Measurements from ENCODE around the gene TSPAN14. TPM values are rescaled to one million over a fixed set of nuclear protein-coding genes. Genes with fewer than 3 reads are reported as not detected.

TSPAN14 gene
- total and polyA plus RNA-seq, 4 donors: 19.9 to 36.8 (median 27.3) TPM

DNA sequence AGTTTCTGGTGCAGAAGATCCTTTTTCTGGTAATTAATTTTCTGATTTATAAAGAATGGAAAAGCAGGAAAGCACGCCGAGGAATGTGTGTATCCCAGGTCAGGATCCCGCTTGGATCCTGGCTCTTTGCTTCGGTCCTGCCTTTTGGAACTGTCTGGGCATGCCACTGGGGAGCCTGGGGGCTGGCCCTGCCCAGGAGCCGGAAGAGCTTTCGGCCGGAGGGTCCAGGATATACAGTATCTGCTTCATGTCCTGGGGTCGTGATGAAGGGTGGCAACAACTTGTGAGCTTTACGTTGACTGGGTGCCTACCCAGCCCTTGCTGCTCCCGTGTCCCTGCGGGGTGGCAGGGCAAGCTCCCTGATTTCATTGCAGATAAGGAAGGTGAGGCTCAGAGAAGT lies 86.0 kb downstream of the TSPAN14 start:
- no peaks in the 10 kb centered on the region for H3K36me3 ChIP-seq (ENCODE audit: control insufficient read depth in 4 of 4, insufficient read depth in 3 of 4, low read depth in 1 of 4, low read length in 3 of 4)
- no peaks in the 10 kb centered on the region for H3K27me3 ChIP-seq (ENCODE audit: control insufficient read depth in 4 of 4, insufficient read depth in 4 of 4, low read length in 3 of 4)
- H3K4me3 ChIP-seq (ENCODE audit: low read depth in 1 of 3, low read length in 3 of 3): no peak overlapping the region
- no peak overlapping the region for H3K9ac ChIP-seq (ENCODE audit: low read depth in 1 of 2, low read length in 2 of 2)
- peaks cover 0 to 7% (median 5%) of the 10 kb centered on the region in 4 donors for H3K4me1 ChIP-seq (ENCODE audit: control insufficient read depth in 4 of 4, insufficient read depth in 4 of 4, low read length in 3 of 4)
- no peak for TF ChIP-seq FOXA1 (IDR thresholded peaks at IDR 0.05)
- DNase-seq (ENCODE audit: low spot score): no peak
- no peak overlapping the region for H3K27ac ChIP-seq (ENCODE audit: low read depth in 1 of 2, low read length in 2 of 2)
- H3K9me3 ChIP-seq (ENCODE audit: control insufficient read depth in 4 of 4, low read length in 3 of 4): no peaks in the 10 kb centered on the region
- WGBS: 89% methylated on average over 11 of the region's 11 CpGs

GRCh38 chr10:80540618-80540980 lies 86.5 kb downstream of the TSPAN14 start:
- no peak overlapping the region for H3K9ac ChIP-seq (ENCODE audit: low read depth in 1 of 2, low read length in 2 of 2)
- H3K27ac ChIP-seq (ENCODE audit: low read depth in 1 of 2, low read length in 2 of 2): no peak overlapping the region
- no peak overlapping the region for H3K4me3 ChIP-seq (ENCODE audit: low read depth in 1 of 3, low read length in 3 of 3)
- peak; percentile 17 for DNase-seq (ENCODE audit: low spot score)
- H3K9me3 ChIP-seq (ENCODE audit: control insufficient read depth in 4 of 4, low read length in 3 of 4): no peaks in the 10 kb centered on the region
- H3K36me3 ChIP-seq (ENCODE audit: control insufficient read depth in 4 of 4, insufficient read depth in 3 of 4, low read depth in 1 of 4, low read length in 3 of 4): no peaks in the 10 kb centered on the region
- 80% methylated on average over 9 of the region's 9 CpGs for WGBS
- TF ChIP-seq TAF1 (conservative IDR thresholded peaks at IDR 0.05) (no peak), FOXA2 (IDR thresholded peaks at IDR 0.05) (no peak), HNF4G (IDR thresholded peaks at IDR 0.05) (no peak), ATF3 (IDR thresholded peaks at IDR 0.05) (no peak), JUND (IDR thresholded peaks at IDR 0.05) (no peak), RAD21 (IDR thresholded peaks at IDR 0.05) (no peak), FOXA1 (IDR thresholded peaks at IDR 0.05) (no peak), YY1 (IDR thresholded peaks at IDR 0.05) (no peak)
- TF ChIP-seq, protein P1, sequence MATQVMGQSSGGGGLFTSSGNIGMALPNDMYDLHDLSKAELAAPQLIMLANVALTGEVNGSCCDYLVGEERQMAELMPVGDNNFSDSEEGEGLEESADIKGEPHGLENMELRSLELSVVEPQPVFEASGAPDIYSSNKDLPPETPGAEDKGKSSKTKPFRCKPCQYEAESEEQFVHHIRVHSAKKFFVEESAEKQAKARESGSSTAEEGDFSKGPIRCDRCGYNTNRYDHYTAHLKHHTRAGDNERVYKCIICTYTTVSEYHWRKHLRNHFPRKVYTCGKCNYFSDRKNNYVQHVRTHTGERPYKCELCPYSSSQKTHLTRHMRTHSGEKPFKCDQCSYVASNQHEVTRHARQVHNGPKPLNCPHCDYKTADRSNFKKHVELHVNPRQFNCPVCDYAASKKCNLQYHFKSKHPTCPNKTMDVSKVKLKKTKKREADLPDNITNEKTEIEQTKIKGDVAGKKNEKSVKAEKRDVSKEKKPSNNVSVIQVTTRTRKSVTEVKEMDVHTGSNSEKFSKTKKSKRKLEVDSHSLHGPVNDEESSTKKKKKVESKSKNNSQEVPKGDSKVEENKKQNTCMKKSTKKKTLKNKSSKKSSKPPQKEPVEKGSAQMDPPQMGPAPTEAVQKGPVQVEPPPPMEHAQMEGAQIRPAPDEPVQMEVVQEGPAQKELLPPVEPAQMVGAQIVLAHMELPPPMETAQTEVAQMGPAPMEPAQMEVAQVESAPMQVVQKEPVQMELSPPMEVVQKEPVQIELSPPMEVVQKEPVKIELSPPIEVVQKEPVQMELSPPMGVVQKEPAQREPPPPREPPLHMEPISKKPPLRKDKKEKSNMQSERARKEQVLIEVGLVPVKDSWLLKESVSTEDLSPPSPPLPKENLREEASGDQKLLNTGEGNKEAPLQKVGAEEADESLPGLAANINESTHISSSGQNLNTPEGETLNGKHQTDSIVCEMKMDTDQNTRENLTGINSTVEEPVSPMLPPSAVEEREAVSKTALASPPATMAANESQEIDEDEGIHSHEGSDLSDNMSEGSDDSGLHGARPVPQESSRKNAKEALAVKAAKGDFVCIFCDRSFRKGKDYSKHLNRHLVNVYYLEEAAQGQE (IDR thresholded peaks at IDR 0.05): no peak
- peaks cover 0 to 7% (median 5%) of the 10 kb centered on the region in 4 donors for H3K4me1 ChIP-seq (ENCODE audit: control insufficient read depth in 4 of 4, insufficient read depth in 4 of 4, low read length in 3 of 4)
- H3K27me3 ChIP-seq (ENCODE audit: control insufficient read depth in 4 of 4, insufficient read depth in 4 of 4, low read length in 3 of 4): no peaks in the 10 kb centered on the region

- TF ChIP-seq TAF1 (conservative IDR thresholded peaks at IDR 0.05): no peak
- TF ChIP-seq HNF4G (IDR thresholded peaks at IDR 0.05): no peak
- TF ChIP-seq, protein P1 (IDR thresholded peaks at IDR 0.05): no peak
- TF ChIP-seq CTCF (IDR thresholded peaks at IDR 0.05; ENCODE audit: low read depth, low read length, missing input control): no peak
- H3K27me3 ChIP-seq (ENCODE audit: control insufficient read depth in 4 of 4, insufficient read depth in 4 of 4, low read length in 3 of 4): no peaks in the 10 kb centered on the region
- no peaks in the 10 kb centered on the region for H3K36me3 ChIP-seq (ENCODE audit: control insufficient read depth in 4 of 4, insufficient read depth in 3 of 4, low read depth in 1 of 4, low read length in 3 of 4)
- peaks cover 0 to 7% (median 5%) of the 10 kb centered on the region in 4 donors for H3K4me1 ChIP-seq (ENCODE audit: control insufficient read depth in 4 of 4, insufficient read depth in 4 of 4, low read length in 3 of 4)
- no peak overlapping the region for H3K27ac ChIP-seq (ENCODE audit: low read depth in 1 of 2, low read length in 2 of 2)
- H3K9ac ChIP-seq (ENCODE audit: low read depth in 1 of 2, low read length in 2 of 2): no peak overlapping the region
- 79% methylated on average over 11 of the region's 11 CpGs for whole genome bisulfite sequencing
- no peak overlapping the region for H3K4me3 ChIP-seq (ENCODE audit: low read depth in 1 of 3, low read length in 3 of 3)
- DNase-seq (ENCODE audit: low spot score): peak; percentile 27
- H3K9me3 ChIP-seq (ENCODE audit: control insufficient read depth in 4 of 4, low read length in 3 of 4): no peaks in the 10 kb centered on the region
Observed at GRCh38 chr10:80540981-80541750, 87.1 kb downstream of the TSPAN14 start.
